GM19324 (cell line): Measurements from ENCODE around the gene LPAR3.
A peak's percentile ranks its signal among the peaks of the same experiment; 100 is the strongest.

Experiments
- ATAC-seq: cut with Tn5 transposase; IDR thresholded peaks from one replicate; pipeline ENCODE4 v1.9.1; 2021; ENCODE audit warnings: mild to moderate bottlenecking, moderate library complexity; ENCODE audit not compliant: unreplicated experiment, low FRiP score

LPAR3 gene

DNA sequence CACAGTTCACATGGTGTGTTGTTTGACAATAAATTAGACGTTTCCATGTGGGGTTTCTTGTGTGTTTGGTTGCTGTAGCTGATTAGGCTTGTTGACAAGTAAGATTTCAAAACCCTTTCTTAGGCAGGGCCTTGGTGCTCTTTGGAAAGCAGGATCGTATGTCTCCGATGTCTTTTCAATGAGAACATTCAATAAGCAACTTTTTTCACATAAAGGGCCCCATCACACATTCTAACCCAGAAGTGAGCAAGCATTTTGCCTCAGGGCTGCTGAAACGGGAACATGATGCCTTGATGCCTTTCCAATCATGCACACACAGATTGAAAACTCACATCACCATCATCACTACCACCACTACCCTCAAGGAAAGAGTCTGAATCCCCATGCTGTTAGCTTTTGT is 33.1 kb downstream of the LPAR3 start:
- no peak for ATAC-seq

GRCh38 chr1:84857906-84858305 is 35.1 kb downstream of the LPAR3 start:
- no peak for ATAC-seq

- ATAC-seq: no peak
Measured at GRCh38 chr1:84856726-84857270, 36.2 kb downstream of the LPAR3 start.

DNA sequence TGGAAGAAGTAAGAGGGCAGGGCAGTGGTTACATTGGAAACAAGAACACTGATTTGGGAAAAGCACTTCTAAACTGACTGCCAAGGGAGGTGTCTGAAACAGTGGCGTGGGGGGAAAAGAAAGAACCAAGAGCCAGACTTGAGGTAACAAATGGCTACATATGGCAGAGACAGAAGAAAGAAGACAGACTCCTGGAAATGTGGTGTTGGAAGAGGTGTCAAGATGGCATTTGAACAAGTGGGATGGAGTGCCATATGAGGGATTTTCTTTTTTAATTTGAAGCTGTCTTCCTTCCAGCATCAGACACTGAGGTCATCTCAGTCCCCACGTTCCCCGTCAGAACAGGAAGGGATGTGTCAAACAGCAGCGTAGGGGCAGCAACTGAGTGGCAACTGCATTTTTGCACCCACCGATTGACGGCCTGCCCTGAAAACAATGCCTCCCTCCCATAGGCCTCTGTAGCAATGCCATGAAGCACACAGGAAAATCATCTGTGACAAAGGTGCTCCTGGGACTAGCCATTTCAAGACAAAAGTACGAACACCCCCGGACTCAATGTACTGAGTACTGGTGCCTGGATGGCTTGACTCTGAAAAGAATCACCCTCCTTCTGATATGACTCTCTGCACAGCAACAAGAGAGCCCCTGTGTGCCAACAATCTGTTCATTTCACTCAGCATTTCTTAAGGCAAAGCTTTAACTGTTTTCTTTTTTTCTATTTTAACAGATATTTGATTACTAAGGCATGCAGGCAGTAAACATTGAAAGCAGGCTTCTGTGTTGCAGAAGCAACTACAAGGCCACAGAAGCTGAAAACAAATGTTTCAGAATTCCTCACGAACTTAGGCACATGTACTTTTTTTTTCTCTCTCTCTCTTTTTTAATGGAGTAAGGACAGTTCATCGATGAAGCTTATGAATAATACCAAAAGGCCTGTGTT is 37.0 kb downstream of the LPAR3 start:
- no peak for ATAC-seq

GRCh38 chr1:84855168-84855567 is 37.8 kb downstream of the LPAR3 start:
- ATAC-seq: no peak

DNA sequence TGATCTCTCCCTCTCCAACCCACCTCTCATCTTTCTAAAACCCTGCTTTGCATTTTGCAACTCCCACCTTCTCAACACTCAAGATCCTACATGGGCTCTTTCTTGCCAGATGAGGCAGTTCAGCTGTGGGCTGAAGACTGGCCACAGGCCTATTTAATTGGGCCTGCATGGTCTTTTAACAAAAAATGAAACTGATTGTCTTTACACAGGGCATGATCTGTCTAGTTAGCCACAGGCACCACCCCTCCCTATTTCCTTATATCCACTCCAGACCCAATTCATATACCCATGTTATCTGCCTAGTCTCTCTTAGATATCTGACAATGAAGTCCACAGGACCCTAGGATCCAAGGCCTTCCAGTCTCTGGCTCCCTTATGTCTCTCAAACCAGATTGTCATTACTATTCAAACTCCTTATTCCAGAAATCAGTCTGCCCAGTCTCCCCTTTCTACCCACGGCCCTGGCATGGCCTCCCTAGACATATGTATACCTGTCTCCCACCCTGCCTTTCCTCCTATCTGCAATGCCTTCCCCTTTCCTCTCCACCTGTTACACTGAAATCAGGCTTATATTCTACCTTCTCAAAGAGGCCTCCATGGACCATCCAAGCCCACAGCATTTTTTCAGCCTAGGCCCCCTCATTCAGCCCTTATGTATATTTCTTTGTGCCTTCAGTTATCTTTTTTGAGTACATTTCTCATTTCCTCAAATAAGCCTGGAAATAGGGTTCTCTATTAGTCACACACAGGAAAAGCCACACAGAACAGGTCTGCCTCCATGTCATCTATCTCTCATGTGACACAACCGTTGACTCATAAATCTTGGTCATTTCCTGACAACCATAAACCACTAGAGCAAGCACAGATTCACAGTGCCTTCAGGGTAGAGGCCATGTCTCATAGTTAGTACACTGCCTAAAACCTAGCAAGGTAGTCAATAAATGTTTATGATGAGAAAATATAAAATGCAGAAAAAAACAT is 39.0 kb downstream of the LPAR3 start:
- ATAC-seq: peak; percentile 63

DNA sequence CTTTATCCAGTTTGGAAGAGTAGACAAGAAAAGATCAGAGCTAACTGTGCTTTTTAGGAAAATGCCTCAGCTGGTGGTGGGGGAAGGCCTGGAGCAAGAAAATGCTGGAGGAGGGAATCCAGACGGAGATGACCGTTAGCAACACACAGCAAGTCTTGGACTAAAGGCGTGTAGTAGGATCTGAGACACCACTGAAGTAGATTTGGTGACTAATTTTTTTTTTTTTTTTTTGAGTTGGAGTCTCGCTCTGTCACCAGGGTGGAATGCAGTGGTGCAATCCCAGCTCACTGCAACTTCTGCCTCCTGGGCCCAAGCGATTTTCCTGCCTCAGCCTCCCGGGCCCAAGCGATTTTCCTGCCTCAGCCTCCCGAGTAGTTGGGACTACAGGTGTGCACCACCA is 41.2 kb downstream of the LPAR3 start:
- ATAC-seq: no peak

DNA sequence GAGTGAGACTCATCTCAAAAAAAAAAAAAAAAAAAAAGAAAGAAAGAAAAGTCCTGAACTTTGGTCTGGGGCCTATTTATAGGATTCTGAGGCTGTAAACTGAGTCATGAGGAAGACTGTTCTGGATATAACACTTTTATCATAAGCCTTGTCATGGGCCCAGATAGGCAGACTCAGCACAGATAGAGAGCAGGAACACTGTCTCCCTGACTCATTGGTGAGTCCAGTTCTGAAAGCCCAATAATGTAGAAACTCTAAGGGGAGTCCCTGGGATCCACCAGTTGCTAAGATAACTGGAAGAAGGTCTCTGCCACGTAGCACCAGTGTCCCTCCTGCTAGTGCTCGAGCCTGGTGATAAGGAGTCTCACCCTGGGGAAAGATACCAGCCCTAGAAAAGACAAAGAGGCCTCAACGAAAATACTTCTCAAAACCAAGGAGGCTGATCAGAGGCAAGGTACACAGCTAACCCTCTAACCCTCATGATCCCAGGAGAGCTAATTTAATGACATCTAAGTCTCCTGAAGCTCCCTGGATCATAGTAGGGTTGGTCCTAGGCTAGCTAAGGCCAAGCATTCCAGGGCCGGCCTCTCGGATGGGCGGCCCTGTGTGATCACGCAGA is 43.5 kb downstream of the LPAR3 start:
- no peak for ATAC-seq

DNA sequence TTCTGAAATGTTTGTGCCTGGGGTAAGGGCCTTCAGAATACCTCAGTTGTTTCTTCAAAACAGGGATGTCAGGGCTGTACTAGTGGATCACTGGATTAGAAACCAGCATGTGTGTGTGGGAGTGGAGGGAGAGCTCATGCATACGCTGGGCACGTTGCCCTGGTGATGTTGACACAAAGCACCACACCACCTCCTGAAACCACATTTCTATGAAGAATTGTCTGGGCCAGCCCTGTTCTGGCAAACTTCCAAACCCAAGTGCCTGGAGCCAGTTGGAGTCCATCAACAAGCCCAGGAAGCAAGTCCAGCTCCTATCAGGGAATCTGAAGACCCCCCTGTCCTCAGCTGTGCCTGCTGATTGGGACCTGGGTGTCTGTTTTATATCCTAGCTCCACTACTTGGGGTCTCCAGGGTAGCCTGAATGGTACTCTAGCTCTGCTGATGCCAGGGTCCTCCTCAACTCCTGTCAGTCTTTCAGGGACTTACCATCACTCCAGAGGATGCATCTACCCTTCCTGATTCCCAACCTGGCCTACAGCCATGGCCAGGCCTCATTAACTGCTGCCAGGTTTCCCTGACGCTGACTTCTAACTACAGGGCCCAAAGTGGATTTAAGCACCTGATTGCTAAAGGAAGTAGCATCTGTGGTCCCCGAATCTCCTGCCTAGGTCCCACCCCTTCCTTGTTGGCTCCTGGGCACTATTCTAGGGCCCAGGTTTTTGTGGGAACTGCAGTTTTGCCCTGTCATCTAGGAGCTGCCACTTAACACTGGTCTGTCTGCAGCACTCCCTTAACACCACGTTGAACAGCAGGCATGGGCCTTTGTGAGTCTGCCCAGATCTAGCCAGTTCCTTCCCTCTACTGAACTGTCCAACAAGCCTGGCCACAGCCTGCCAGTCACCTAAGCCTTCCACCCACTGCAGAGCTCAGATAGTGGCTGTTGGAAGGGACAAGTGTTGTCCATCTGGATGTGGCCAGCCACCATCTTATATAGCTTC is 45.5 kb downstream of the LPAR3 start:
- ATAC-seq: no peak

GRCh38 chr1:84846387-84846786 is 46.6 kb downstream of the LPAR3 start:
- no peak for ATAC-seq

DNA sequence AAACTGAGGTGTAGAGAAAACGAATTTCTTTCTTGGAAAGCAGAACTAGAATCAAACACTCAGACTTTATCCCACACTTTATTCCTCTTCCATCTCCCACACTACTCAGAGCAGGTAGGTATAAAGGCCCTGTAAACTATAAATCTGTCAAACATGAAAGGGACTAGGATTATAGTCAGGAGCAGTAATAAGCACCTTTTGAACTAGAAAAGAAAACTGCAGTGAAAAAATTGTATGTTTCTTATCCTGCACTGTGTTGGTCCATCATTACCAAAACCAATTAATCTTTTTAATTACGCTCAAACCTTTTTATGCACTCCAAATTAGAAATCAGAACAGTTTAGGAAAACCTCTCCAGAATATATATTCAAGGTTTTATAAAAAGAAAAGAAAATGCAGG is 47.6 kb downstream of the LPAR3 start:
- no peak for ATAC-seq

DNA sequence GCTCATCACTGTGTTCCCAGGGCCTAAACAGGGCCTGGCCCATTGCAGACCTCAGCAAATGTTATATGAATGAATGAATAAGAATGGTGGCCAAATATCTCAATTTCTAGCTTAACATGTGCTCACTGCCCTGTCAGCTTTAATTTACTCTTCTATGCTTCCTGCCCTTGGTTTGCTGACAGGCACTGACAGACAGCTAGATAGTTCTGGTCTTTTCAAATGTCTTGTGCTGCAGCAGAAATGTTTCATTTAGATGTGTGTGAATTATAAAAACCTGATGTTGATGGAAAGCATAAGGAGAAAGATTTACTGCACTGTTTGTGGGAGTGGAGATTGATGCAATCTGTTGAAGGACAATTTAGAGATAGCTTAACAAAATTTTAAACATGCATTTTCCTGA is 48.9 kb downstream of the LPAR3 start:
- no peak for ATAC-seq

- ATAC-seq: no peak
Measured at GRCh38 chr1:84842748-84843231, 50.2 kb downstream of the LPAR3 start.

- no peak for ATAC-seq
Measured at GRCh38 chr1:84841971-84842370, 51.0 kb downstream of the LPAR3 start.

DNA sequence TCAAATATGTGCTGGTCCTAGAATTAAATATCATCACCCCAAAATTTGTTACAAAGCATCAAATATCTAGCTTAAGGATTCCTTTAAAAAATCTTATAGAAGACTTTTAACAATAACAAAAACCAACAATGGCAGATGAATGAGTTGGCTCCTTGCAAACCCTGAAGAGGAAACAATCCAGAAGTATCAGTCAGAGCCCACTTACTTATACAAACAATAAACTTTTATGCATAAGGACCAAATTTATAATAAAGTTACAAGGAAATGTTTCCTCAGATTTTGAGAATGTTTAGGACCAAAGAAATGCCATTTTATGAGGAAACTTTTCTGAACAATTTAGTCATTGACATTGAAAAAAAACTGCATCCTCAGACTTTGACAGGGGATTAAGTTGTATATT is 52.7 kb downstream of the LPAR3 start:
- ATAC-seq: no peak

GRCh38 chr1:84839544-84839943 is 53.5 kb downstream of the LPAR3 start:
- no peak for ATAC-seq

DNA sequence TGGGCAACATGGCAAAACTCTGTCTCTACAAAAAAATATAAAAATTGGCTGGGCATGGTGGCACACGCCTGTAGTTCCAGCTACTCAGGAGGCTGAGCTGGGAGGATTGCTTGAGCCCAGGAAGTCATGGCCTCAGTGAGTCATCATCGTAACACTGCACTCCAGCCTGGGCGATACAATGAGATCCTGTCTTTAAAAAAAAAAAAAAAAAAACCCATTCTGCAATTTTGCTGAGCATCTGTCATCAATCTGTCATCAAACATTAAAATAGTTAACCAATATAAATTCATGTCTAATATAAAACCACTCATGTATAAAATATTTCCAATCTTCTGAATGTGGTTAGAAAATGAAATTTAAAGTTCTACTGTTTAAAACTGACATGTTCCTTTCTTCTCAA is 56.9 kb downstream of the LPAR3 start:
- no peak for ATAC-seq

- no peak for ATAC-seq
Measured at GRCh38 chr1:84835169-84835568, 57.8 kb downstream of the LPAR3 start.

DNA sequence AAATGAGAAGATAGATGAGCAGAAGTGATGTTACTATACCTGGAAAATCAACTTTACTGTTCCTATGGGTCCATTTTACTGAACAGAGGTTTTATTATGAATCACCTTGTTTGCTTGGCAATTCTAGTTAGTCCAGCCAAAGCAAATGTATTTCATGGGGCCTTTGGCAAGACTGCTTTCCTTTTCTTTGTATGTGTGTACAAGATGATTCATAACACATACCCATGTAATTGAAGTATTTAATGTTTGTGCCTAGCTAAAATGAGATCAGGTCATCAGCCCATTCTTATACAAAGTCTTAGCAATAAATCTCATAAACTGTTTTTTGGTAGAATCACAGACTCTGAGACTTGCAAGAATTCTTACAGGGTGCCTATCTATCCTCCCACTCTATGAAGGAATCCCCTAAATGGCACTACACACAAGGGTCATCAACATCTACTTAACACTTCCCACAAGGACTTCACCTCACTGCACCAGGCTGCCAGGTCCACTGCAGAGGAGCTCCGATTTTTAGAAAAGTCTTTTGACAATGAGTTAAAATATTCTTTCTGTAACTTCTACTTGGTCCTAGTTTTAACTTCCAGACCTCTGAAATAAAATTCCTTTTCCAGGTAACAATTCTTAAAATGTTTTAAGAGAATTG is 58.5 kb downstream of the LPAR3 start:
- ATAC-seq: no peak
